Hepatocyte (in vitro differentiated cells): ENCODE measurements around the gene USH1C. TPM values are rescaled to one million over a fixed set of nuclear protein-coding genes. Genes with fewer than 3 reads are reported as not detected.

Source experiments
- DNase-seq: peaks from one replicate; pipeline ENCODE4 v3.0.0-alpha.2; 2016; ENCODE audit warnings: low spot score
- H2AFZ ChIP-seq: fragments of 200-600 bp; sonication (generic); 2 replicates; pipeline ENCODE4 v1.6.0; 2016; ENCODE audit warnings: antibody characterized with exemption, mild to moderate bottlenecking
- H3K27ac ChIP-seq: fragments of 200-600 bp; sonication (generic); 2 replicates; pipeline ENCODE4 v1.5.1; 2016; ENCODE audit warnings: mild to moderate bottlenecking
- H3K27me3 ChIP-seq: fragments of 200-600 bp; sonication (generic); 2 replicates; pipeline ENCODE4 v1.6.1; 2016
- H3K36me3 ChIP-seq: fragments of 200-600 bp; sonication (generic); replicated peaks from 2 replicates; pipeline ENCODE4 v1.5.1; 2016; ENCODE audit warnings: low read depth; ENCODE audit not compliant: insufficient read depth
- H3K4me1 ChIP-seq: fragments of 200-600 bp; sonication (generic); 2 replicates; pipeline ENCODE4 v1.5.1; 2016; ENCODE audit warnings: mild to moderate bottlenecking, moderate library complexity; ENCODE audit not compliant: insufficient read depth
- H3K4me2 ChIP-seq: fragments of 200-600 bp; sonication (generic); 2 replicates; pipeline ENCODE4 v1.6.0; 2016
- H3K4me3 ChIP-seq: fragments of 200-600 bp; sonication (generic); 2 replicates; pipeline ENCODE4 v1.5.1; 2016; ENCODE audit warnings: mild to moderate bottlenecking
- H3K79me2 ChIP-seq: fragments of 200-600 bp; sonication (generic); 2 replicates; pipeline ENCODE4 v1.6.0; 2017; ENCODE audit warnings: mild to moderate bottlenecking
- H3K9me2 ChIP-seq: fragments of 200-600 bp; sonication (generic); replicated peaks from 2 replicates; pipeline ENCODE4 v1.6.0; 2017; ENCODE audit warnings: mild to moderate bottlenecking; ENCODE audit not compliant: insufficient read depth
- H3K9me3 ChIP-seq: fragments of 200-600 bp; sonication (generic); 2 replicates; pipeline ENCODE4 v1.5.1; 2016; ENCODE audit warnings: low read depth, mild to moderate bottlenecking
- H4K20me1 ChIP-seq: fragments of 200-600 bp; sonication (generic); 2 replicates; pipeline ENCODE4 v1.6.0; 2016; ENCODE audit warnings: mild to moderate bottlenecking; ENCODE audit not compliant: insufficient read depth, poor library complexity, severe bottlenecking
- EZH2 ChIP-seq: fragments of 200-600 bp; sonication (generic); IDR thresholded peaks from 2 replicates; pipeline ENCODE4 v1.6.1; 2016; ENCODE audit warnings: antibody characterized with exemption, mild to moderate bottlenecking, borderline replicate concordance
- EZH2phosphoT487 ChIP-seq: fragments of 200-600 bp; sonication (generic); IDR thresholded peaks from one replicate; pipeline ENCODE4 v1.6.1; 2018; ENCODE audit warnings: antibody characterized with exemption, mild to moderate bottlenecking, low read depth, moderate library complexity; ENCODE audit not compliant: unreplicated experiment, severe bottlenecking
- WGBS: methylation state at CpG from one replicate; pipeline ENCODE4 v1.1.6; 2016; ENCODE audit warnings: low lambda C conversion rate; ENCODE audit errors: missing lambda C conversion rate; 5-methylcytosine and 5-hydroxymethylcytosine counted together
- polyA plus RNA-seq: library from polyadenylated mRNA; unstranded; fragments of >200 nt; fragmentation: Nextera tagmentation; extraction: Ambion mirVana; gene quantifications from 2 replicates; pipeline ENCODE4 v1.2.1, GENCODE V29; 2016
- total RNA-seq: library from RNA; depleted of rRNA; stranded (reverse); fragments of >200 nt; gene quantifications from 2 replicates; pipeline ENCODE4 v1.2.3, GENCODE V29; 2014
- TF ChIP-seq, protein P1 (sequence below): fragments of 200-600 bp; sonication (generic); IDR thresholded peaks from 2 replicates; pipeline ENCODE4 v1.5.1; 2016; ENCODE audit warnings: antibody characterized with exemption, mild to moderate bottlenecking; ENCODE audit not compliant: poor library complexity

The USH1C gene
- total and polyA plus RNA-seq, 2 experiments from 2014 or later, result 54.3 to 60.6 TPM

DNA sequence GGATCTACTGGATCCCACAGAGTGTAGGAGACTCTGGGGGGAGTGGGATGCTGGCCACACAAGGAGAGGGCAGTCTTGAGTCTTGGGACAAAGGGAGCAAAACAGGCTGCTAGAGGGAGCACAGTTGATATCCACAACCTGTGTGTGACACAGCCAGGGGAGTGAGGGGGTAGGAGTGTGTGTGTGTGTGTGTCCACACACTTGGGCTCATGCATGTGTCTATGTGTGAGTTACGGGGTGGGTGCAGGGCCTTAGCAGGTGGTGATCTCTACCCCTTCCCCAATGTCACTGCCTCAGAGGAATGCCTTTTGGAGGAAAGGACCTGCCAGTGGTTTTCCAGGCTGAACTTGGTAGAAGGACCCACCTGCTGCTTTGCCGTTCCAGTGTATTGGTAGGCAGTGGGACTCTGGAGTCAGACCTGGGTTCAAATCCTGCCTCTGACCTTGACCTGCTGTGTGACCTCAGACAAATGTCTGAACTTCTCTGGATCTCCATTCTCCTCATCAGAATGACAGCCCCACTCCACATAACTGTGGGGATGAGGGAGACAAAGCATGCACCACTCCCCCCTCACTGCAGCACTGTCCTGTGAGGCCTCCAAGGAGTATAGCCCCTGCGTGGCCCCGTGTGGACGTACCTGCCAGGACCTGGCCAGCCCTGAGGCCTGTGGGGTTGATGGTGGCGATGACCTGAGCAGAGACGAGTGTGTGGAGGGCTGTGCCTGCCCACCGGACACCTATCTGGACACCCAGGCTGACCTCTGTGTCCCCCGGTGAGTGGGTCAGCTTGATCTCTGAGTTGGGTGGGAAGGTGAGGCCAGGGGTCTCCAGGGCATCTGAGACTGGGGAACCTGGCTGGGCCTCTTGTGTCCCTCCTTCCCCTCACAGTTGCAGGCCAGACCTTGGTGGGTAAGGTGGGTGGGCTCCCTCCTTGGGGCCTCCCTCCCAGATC, 30.2 kb upstream of the USH1C start:
- H3K4me1 ChIP-seq, result no peaks in the 10 kb centered on the region
- WGBS, result 89% methylated on average over 9 of the region's 9 CpGs
- H3K79me2 ChIP-seq, result no peaks in the 10 kb centered on the region
- H3K27ac ChIP-seq, result no peak overlapping the region
- no peaks in the 10 kb centered on the region for H3K9me3 ChIP-seq
- H3K4me2 ChIP-seq, result no peak overlapping the region
- H3K36me3 ChIP-seq, result no peaks in the 10 kb centered on the region
- no peaks in the 10 kb centered on the region for H3K27me3 ChIP-seq
- no peak for DNase-seq
- no peaks in the 10 kb centered on the region for H4K20me1 ChIP-seq
- no peak overlapping the region for H3K4me3 ChIP-seq
- TF ChIP-seq, protein P1, sequence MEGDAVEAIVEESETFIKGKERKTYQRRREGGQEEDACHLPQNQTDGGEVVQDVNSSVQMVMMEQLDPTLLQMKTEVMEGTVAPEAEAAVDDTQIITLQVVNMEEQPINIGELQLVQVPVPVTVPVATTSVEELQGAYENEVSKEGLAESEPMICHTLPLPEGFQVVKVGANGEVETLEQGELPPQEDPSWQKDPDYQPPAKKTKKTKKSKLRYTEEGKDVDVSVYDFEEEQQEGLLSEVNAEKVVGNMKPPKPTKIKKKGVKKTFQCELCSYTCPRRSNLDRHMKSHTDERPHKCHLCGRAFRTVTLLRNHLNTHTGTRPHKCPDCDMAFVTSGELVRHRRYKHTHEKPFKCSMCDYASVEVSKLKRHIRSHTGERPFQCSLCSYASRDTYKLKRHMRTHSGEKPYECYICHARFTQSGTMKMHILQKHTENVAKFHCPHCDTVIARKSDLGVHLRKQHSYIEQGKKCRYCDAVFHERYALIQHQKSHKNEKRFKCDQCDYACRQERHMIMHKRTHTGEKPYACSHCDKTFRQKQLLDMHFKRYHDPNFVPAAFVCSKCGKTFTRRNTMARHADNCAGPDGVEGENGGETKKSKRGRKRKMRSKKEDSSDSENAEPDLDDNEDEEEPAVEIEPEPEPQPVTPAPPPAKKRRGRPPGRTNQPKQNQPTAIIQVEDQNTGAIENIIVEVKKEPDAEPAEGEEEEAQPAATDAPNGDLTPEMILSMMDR, result no peak
- TF ChIP-seq EZH2phosphoT487 (no peak), EZH2 (no peak)
- H3K9me2 ChIP-seq, result no peaks in the 10 kb centered on the region
- H2AFZ ChIP-seq, result no peak overlapping the region

DNA sequence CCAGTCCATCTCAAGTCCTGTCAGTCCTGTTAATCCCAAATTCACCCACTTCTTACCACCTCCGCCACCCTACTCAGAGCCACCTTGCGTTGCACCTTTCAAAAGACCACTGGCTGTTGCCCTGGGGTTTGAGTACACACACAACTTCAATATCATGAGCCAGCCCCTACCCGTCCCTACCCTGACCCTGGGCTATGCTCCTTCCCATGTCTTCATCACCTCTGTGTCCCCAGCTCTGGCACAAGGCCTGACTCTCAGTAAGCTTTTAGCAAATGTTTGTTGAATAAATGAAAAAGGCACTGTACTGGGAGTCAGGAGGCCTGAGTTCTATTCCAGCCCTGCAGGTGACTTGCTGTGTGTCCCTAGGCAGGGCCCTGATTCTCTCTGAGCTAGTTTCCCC, 29.3 kb upstream of the USH1C start:
- H2AFZ ChIP-seq, result no peak overlapping the region
- H3K4me3 ChIP-seq, result no peak overlapping the region
- H3K27me3 ChIP-seq, result no peaks in the 10 kb centered on the region
- H4K20me1 ChIP-seq, result no peaks in the 10 kb centered on the region
- H3K4me1 ChIP-seq, result no peaks in the 10 kb centered on the region
- no peaks in the 10 kb centered on the region for H3K9me2 ChIP-seq
- H3K9me3 ChIP-seq, result no peaks in the 10 kb centered on the region
- DNase-seq, result no peak
- WGBS, result 98% methylated on average over 3 of the region's 3 CpGs
- H3K79me2 ChIP-seq, result no peaks in the 10 kb centered on the region
- no peak overlapping the region for H3K27ac ChIP-seq
- H3K36me3 ChIP-seq, result no peaks in the 10 kb centered on the region
- no peak overlapping the region for H3K4me2 ChIP-seq
- TF ChIP-seq EZH2phosphoT487 (no peak), EZH2 (no peak)
- TF ChIP-seq, protein P1, result no peak

DNA sequence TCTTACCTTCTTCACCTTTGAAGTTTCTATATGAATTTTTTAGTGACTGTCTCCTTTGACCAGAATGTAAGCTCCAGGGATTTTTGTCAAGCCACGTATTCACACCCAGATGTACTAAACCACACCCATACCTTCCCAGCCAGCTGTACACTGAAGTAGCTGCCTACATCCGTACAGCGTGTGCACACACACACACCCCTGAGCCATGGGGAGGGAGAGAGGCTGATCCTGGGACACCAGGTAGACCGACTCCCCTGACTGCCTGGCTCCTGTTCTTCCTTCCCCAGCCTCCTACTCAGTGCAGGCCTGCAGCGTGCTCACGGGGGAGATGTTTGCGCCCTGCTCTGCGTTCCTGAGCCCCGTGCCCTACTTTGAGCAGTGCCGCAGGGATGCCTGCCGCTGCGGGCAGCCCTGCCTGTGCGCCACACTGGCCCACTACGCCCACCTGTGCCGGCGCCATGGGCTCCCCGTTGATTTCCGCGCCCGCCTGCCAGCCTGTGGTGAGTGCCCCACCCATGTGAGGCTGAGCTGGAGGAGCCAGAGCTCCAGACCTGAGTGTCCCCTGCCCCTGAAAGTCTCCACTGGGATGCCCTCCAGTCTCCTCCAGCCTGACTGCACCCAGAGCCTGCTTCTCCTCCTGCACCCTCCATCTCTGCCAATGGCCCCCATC, 28.7 kb upstream of the USH1C start:
- no peaks in the 10 kb centered on the region for H3K9me3 ChIP-seq
- no peak overlapping the region for H3K4me2 ChIP-seq
- H2AFZ ChIP-seq, result no peak overlapping the region
- H3K4me3 ChIP-seq, result no peak overlapping the region
- no peaks in the 10 kb centered on the region for H4K20me1 ChIP-seq
- H3K4me1 ChIP-seq, result no peaks in the 10 kb centered on the region
- H3K9me2 ChIP-seq, result no peaks in the 10 kb centered on the region
- TF ChIP-seq EZH2 (no peak), EZH2phosphoT487 (no peak)
- TF ChIP-seq, protein P1, result no peak
- no peak overlapping the region for H3K27ac ChIP-seq
- no peak for DNase-seq
- no peaks in the 10 kb centered on the region for H3K36me3 ChIP-seq
- H3K79me2 ChIP-seq, result no peaks in the 10 kb centered on the region
- 94% methylated on average over 20 of the region's 20 CpGs for WGBS
- H3K27me3 ChIP-seq, result no peaks in the 10 kb centered on the region
